GM19372 (cell line): Measurements from ENCODE around the gene SPINK2.

Experiments
- ATAC-seq: cut with Tn5 transposase; IDR thresholded peaks from one replicate; pipeline ENCODE4 v1.9.1; 2021; ENCODE audit warnings: mild to moderate bottlenecking, low read depth, moderate library complexity; ENCODE audit not compliant: unreplicated experiment

SPINK2 gene

GRCh38 chr4:56803471-56803870 lies 18.0 kb downstream of the SPINK2 start:
- ATAC-seq = no peak

- ATAC-seq = peak; percentile 89
Measured at GRCh38 chr4:56799824-56800756, 21.4 kb downstream of the SPINK2 start.

GRCh38 chr4:56799161-56799759 lies 22.2 kb downstream of the SPINK2 start:
- ATAC-seq = no peak

- no peak for ATAC-seq
Measured at GRCh38 chr4:56796211-56796610, 25.3 kb downstream of the SPINK2 start.

GRCh38 chr4:56791316-56791715 lies 30.2 kb downstream of the SPINK2 start:
- ATAC-seq = peak; percentile 80

GRCh38 chr4:56790691-56791091 lies 30.8 kb downstream of the SPINK2 start:
- no peak for ATAC-seq

- no peak for ATAC-seq
Measured at GRCh38 chr4:56788081-56788480, 33.4 kb downstream of the SPINK2 start.

- ATAC-seq = no peak
Measured at GRCh38 chr4:56787380-56787779, 34.1 kb downstream of the SPINK2 start.

- ATAC-seq = no peak
Measured at GRCh38 chr4:56786955-56787354, 34.5 kb downstream of the SPINK2 start.

- ATAC-seq = no peak
Measured at GRCh38 chr4:56783986-56784385, 37.5 kb downstream of the SPINK2 start.

GRCh38 chr4:56782019-56782418 lies 39.5 kb downstream of the SPINK2 start:
- no peak for ATAC-seq

GRCh38 chr4:56773346-56773745 lies 48.2 kb downstream of the SPINK2 start:
- no peak for ATAC-seq

- no peak for ATAC-seq
Measured at GRCh38 chr4:56772134-56772533, 49.4 kb downstream of the SPINK2 start.

- ATAC-seq = no peak
Measured at GRCh38 chr4:56768763-56769162, 52.7 kb downstream of the SPINK2 start.

- ATAC-seq = no peak
Measured at GRCh38 chr4:56768316-56768715, 53.2 kb downstream of the SPINK2 start.

GRCh38 chr4:56767567-56767966 lies 53.9 kb downstream of the SPINK2 start:
- ATAC-seq = no peak

GRCh38 chr4:56764775-56765174 lies 56.7 kb downstream of the SPINK2 start:
- no peak for ATAC-seq

- no peak for ATAC-seq
Measured at GRCh38 chr4:56764223-56764622, 57.3 kb downstream of the SPINK2 start.

- peak; percentile 29 for ATAC-seq
Measured at GRCh38 chr4:56762484-56763250, 58.8 kb downstream of the SPINK2 start.

GRCh38 chr4:56760183-56760582 lies 61.3 kb downstream of the SPINK2 start:
- ATAC-seq = no peak
